GM12891 (cell line): Measurements from ENCODE around the gene SERPINB2.

Experiments used
- POLR2A ChIP-seq: IDR thresholded peaks from 2 replicates; pipeline ENCODE4 v1.6.1; 2011; ENCODE audit warnings: low read depth, low read length, control low read depth
- TAF1 ChIP-seq: IDR thresholded peaks from 2 replicates; pipeline ENCODE4 v1.6.1; 2011; ENCODE audit warnings: low read depth, low read length, control low read depth

DNA sequence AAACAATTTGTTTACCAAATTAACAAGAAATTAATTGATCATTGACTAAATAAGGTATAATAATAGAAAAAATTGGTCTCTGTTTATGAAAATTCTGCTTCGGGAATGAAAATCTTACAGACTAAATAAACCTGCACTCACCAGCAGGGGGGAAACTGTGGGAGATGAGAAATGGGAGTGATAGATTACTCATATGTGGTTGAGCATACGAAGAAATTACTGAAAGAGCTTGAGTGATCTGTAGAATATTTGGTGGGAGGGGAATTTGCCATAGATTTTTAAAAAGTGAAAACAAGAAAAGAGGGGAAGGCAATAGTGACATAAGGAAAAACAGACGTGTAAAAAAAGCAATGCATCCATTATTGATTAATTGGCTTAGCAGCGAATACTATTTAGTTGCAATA lies 63.8 kb downstream of the SERPINB2 start:
- TF ChIP-seq TAF1, result no peak
- TF ChIP-seq POLR2A, result no peak
